Fibroblast of lung (primary cell): ENCODE measurements around the gene MDK. TPM values are rescaled to one million over a fixed set of nuclear protein-coding genes. Genes with fewer than 3 reads are reported as not detected.

ENCODE experiments used
- DNase-seq, 2 donors: peaks; one replicate each; pipeline versions ENCODE4 v3.0.0 to v3.0.0-alpha.2; 2010; ENCODE audit warnings: low read depth in 2 of 2
- H2AFZ ChIP-seq: 2 replicates; pipeline ENCODE4 v1.5.1; 2012; ENCODE audit warnings: low read length, control low read depth, inconsistent platforms
- H3K27ac ChIP-seq: 2 replicates; pipeline ENCODE4 v1.5.1; 2011; ENCODE audit warnings: low read length, control low read depth; ENCODE audit not compliant: insufficient read depth
- H3K27me3 ChIP-seq: 2 replicates; pipeline ENCODE4 v1.5.1; 2011; ENCODE audit warnings: mild to moderate bottlenecking, low read length; ENCODE audit not compliant: control insufficient read depth, insufficient read depth
- H3K36me3 ChIP-seq: 2 replicates; pipeline ENCODE4 v1.5.1; 2011; ENCODE audit warnings: low read length; ENCODE audit not compliant: control insufficient read depth, insufficient read depth
- H3K4me1 ChIP-seq: 2 replicates; pipeline ENCODE4 v1.5.1; 2011; ENCODE audit warnings: low read length; ENCODE audit not compliant: control insufficient read depth, insufficient read depth; ENCODE audit errors: extremely low read depth
- H3K4me2 ChIP-seq: 2 replicates; pipeline ENCODE4 v1.5.1; 2011; ENCODE audit warnings: low read length, control low read depth; ENCODE audit not compliant: insufficient read depth; ENCODE audit errors: extremely low read depth
- H3K4me3 ChIP-seq, 4 experiments: fragments of 200-600 bp in 1 of 4; sonication (generic) in 1 of 4; replicated peaks in 1 of 4; 2 replicates each; pipeline ENCODE4 v1.5.1; 2011 to 2016; ENCODE audit warnings: low read length in 4 of 4, low read depth in 3 of 4, mild to moderate bottlenecking in 3 of 4, control low read depth in 2 of 4, inconsistent platforms in 1 of 4, mixed read lengths in 1 of 4; ENCODE audit not compliant: insufficient read depth in 1 of 4; ENCODE audit errors: control extremely low read depth in 1 of 4
- H3K79me2 ChIP-seq: 2 replicates; pipeline ENCODE4 v1.5.1; 2012; ENCODE audit warnings: mild to moderate bottlenecking, low read length, inconsistent platforms; ENCODE audit not compliant: control insufficient read depth, insufficient read depth
- H3K9ac ChIP-seq: 2 replicates; pipeline ENCODE4 v1.5.1; 2011; ENCODE audit warnings: mild to moderate bottlenecking, low read length, control low read depth; ENCODE audit not compliant: insufficient read depth
- H3K9me3 ChIP-seq: 2 replicates; pipeline ENCODE4 v1.5.1; 2012; ENCODE audit warnings: low read depth, low read length; ENCODE audit not compliant: control insufficient read depth, insufficient read depth
- H4K20me1 ChIP-seq: 2 replicates; pipeline ENCODE4 v1.5.1; 2011; ENCODE audit warnings: low read length; ENCODE audit not compliant: control insufficient read depth, insufficient read depth; ENCODE audit errors: extremely low read depth
- CTCF ChIP-seq, 2 donors: IDR thresholded peaks in 1 of 2; conservative IDR thresholded peaks in 1 of 2; 1 replicate in 1 of 2; 2 replicates in 1 of 2; pipeline ENCODE4 v1.5.1; 2011 to 2012; ENCODE audit warnings: low read length in 2 of 2, control low read depth in 1 of 2, inconsistent platforms in 1 of 2, low read depth in 1 of 2, mild to moderate bottlenecking in 1 of 2
- EZH2 ChIP-seq: IDR thresholded peaks from 2 replicates; pipeline ENCODE4 v1.5.1; 2012; ENCODE audit warnings: low read length, control low read depth, mild to moderate bottlenecking; ENCODE audit errors: missing control alignments
- polyA plus RNA-seq, 2 donors: library from polyadenylated mRNA; depleted of rRNA in 1 of 2; stranded (reverse) in 1 of 2; unstranded in 1 of 2; fragments of >200 nt; gene quantifications; 2 replicates each; pipeline ENCODE4 v1.2.1, GENCODE V29; 2011 to 2012; ENCODE audit warnings: missing spikeins in 1 of 2
- total RNA-seq: library from RNA; depleted of rRNA; stranded (reverse); fragments of >200 nt; gene quantifications from 2 replicates; pipeline ENCODE4 v1.2.1, GENCODE V29; 2014

Gene MDK
- total and polyA plus RNA-seq, 2 donors (not counting 1 experiment from before 2014, with no cell fraction given) = 44.6 to 131 TPM

- TF ChIP-seq CTCF (conservative IDR thresholded peaks at IDR 0.05 in 1 of 2, IDR thresholded peaks at IDR 0.05 in 1 of 2; ENCODE audit: low read depth in 1 of 2, low read length in 2 of 2) (no peak), EZH2 (no peak)
- Histone ChIP-seq H4K20me1 (no peaks in the 10 kb centered on the region), H3K27me3 (no peaks in the 10 kb centered on the region), H3K4me2 (no peak overlapping the region), H3K9me3 (no peaks in the 10 kb centered on the region), H2AFZ (no peak overlapping the region), H3K79me2 (no peaks in the 10 kb centered on the region), H3K9ac (no peak overlapping the region), H3K36me3 (peaks cover 8% of the 10 kb centered on the region), H3K4me1 (no peaks in the 10 kb centered on the region), H3K4me3 (no peak overlapping the region), H3K27ac (no peak overlapping the region)
- no peak for DNase-seq
Measured at GRCh38 chr11:46413760-46414465, 32.4 kb downstream of the MDK start.

GRCh38 chr11:46414466-46414796 lies 33.0 kb downstream of the MDK start:
- no peaks in the 10 kb centered on the region for H3K79me2 ChIP-seq
- TF ChIP-seq CTCF (conservative IDR thresholded peaks at IDR 0.05 in 1 of 2, IDR thresholded peaks at IDR 0.05 in 1 of 2; ENCODE audit: low read depth in 1 of 2, low read length in 2 of 2) (no peak), EZH2 (no peak)
- no peak overlapping the region for H3K4me2 ChIP-seq
- no peaks in the 10 kb centered on the region for H3K27me3 ChIP-seq
- no peak for DNase-seq
- no peaks in the 10 kb centered on the region for H3K4me1 ChIP-seq
- H3K36me3 ChIP-seq = peaks cover 8% of the 10 kb centered on the region
- H3K9ac ChIP-seq = no peak overlapping the region
- H3K4me3 ChIP-seq = no peak overlapping the region
- H2AFZ ChIP-seq = no peak overlapping the region
- H4K20me1 ChIP-seq = no peaks in the 10 kb centered on the region
- H3K27ac ChIP-seq = no peak overlapping the region
- H3K9me3 ChIP-seq = no peaks in the 10 kb centered on the region

DNA sequence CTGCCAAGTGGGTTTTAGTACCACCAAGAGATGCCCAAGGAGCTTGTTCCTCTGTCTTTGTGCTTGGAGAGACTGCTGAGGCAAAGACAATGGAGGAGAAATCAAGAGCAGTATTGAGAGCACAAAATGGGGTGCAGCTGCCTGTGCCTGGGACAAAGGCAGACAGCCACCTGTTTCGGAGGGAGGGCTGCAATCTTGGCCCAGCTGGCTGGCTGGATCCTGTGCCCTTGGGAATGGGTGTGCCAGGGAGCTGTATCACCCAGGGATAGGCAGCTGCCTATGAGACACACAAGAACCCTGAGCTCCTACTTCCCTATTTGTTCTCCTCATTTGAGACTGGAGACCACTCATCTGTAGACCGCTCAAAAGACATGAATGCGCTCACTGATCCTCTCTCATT lies 33.4 kb downstream of the MDK start:
- Histone ChIP-seq H3K4me1 (no peaks in the 10 kb centered on the region), H2AFZ (no peak overlapping the region), H3K79me2 (no peaks in the 10 kb centered on the region), H4K20me1 (no peaks in the 10 kb centered on the region), H3K27me3 (no peaks in the 10 kb centered on the region), H3K36me3 (peaks cover 8% of the 10 kb centered on the region), H3K9ac (no peak overlapping the region), H3K4me2 (no peak overlapping the region), H3K4me3 (no peak overlapping the region), H3K9me3 (no peaks in the 10 kb centered on the region), H3K27ac (no peak overlapping the region)
- TF ChIP-seq EZH2 (no peak), CTCF (conservative IDR thresholded peaks at IDR 0.05 in 1 of 2, IDR thresholded peaks at IDR 0.05 in 1 of 2; ENCODE audit: low read depth in 1 of 2, low read length in 2 of 2) (no peak)
- no peak for DNase-seq
